Tibial artery (tissue), 4 donors: ENCODE data around the gene ALOX15B.

Experiments used
- DNase-seq, 2 donors: peaks; one replicate each; pipeline ENCODE4 v3.0.0-alpha.2; 2019
- H3K27ac ChIP-seq, 2 donors: fragments of 200-600 bp; sonication (generic) in 1 of 2; 1 replicate in 1 of 2; 2 replicates in 1 of 2; pipeline ENCODE4 v1.5.1; 2018 to 2019; ENCODE audit warnings: mild to moderate bottlenecking in 1 of 2
- H3K27me3 ChIP-seq, 2 donors: fragments of 200-600 bp; sonication (generic) in 1 of 2; one replicate each; pipeline versions ENCODE4 v1.5.1 to v1.6.0; 2016 to 2019
- H3K36me3 ChIP-seq, 3 donors: fragments of 200-600 bp; sonication (generic) in 2 of 3; one replicate each; pipeline ENCODE4 v1.5.1; 2016 to 2019; ENCODE audit warnings: mild to moderate bottlenecking in 2 of 3
- H3K4me1 ChIP-seq, 4 donors: fragments of 200-600 bp; sonication (generic) in 2 of 4; 1 replicate in 3 of 4; 2 replicates in 1 of 4; pipeline ENCODE4 v1.5.1; 2016 to 2019
- H3K4me3 ChIP-seq, 2 donors: fragments of 200-600 bp; sonication (generic) in 1 of 2; 1 replicate in 1 of 2; 2 replicates in 1 of 2; pipeline ENCODE4 v1.5.1; 2018 to 2019; ENCODE audit warnings: mild to moderate bottlenecking in 2 of 2
- H3K9me3 ChIP-seq, 3 donors: fragments of 200-600 bp; sonication (generic) in 1 of 3; one replicate each; pipeline ENCODE4 v1.5.1; 2016 to 2019
- CTCF ChIP-seq, 2 experiments: fragments of 200-600 bp in 1 of 2; fragments of 450-650 bp in 1 of 2; IDR thresholded peaks; one replicate each; pipeline ENCODE4 v1.5.1; 2017 to 2019; ENCODE audit warnings: antibody characterized with exemption in 2 of 2, mild to moderate bottlenecking in 1 of 2, moderate library complexity in 1 of 2
- intact Hi-C: fragments of 100-400 bp; cut with DNase I; formaldehyde crosslinking; loops from one replicate; pipeline ENCODE4 v1.15.0; 2023; ENCODE audit warnings: low total_unique reads

ALOX15B gene

GRCh38 chr17:8004899-8005298, 34.0 kb upstream of the ALOX15B start:
- Histone ChIP-seq H3K27me3 (peaks cover 5 to 75% of the 10 kb centered on the region in 2 donors), H3K36me3 (no peaks in the 10 kb centered on the region), H3K4me3 (no peak overlapping the region), H3K4me1 (peaks cover 0 to 18% (median 13%) of the 10 kb centered on the region in 4 donors), H3K9me3 (no peaks in the 10 kb centered on the region), H3K27ac (no peak overlapping the region)
- intact Hi-C loops, result no loop called here
- no peak for TF ChIP-seq CTCF (IDR thresholded peaks at IDR 0.05)
- no peak for DNase-seq

- H3K9me3 ChIP-seq, result no peaks in the 10 kb centered on the region
- no peak for DNase-seq
- no peak for TF ChIP-seq CTCF (IDR thresholded peaks at IDR 0.05)
- peaks cover 5 to 72% of the 10 kb centered on the region in 2 donors for H3K27me3 ChIP-seq
- H3K36me3 ChIP-seq, result no peaks in the 10 kb centered on the region
- H3K4me3 ChIP-seq, result no peak overlapping the region
- peaks cover 0 to 18% (median 13%) of the 10 kb centered on the region in 4 donors for H3K4me1 ChIP-seq
- intact Hi-C loops, result no loop called here
- no peak overlapping the region for H3K27ac ChIP-seq
These were observed 33.5 kb upstream of the ALOX15B start for GRCh38 chr17:8005357-8005756.

- Histone ChIP-seq H3K36me3 (no peaks in the 10 kb centered on the region), H3K4me3 (no peak overlapping the region), H3K9me3 (no peaks in the 10 kb centered on the region), H3K27ac (no peak overlapping the region), H3K4me1 (peaks cover 0 to 18% (median 13%) of the 10 kb centered on the region in 4 donors), H3K27me3 (peaks cover 5 to 64% of the 10 kb centered on the region in 2 donors)
- no peak for DNase-seq
- intact Hi-C loops, result no loop called here
- no peak for TF ChIP-seq CTCF (IDR thresholded peaks at IDR 0.05)
These were observed 32.7 kb upstream of the ALOX15B start for GRCh38 chr17:8005967-8006730.

- Histone ChIP-seq H3K36me3 (no peaks in the 10 kb centered on the region), H3K4me3 (no peak overlapping the region), H3K27me3 (peaks cover 5 to 59% of the 10 kb centered on the region in 2 donors), H3K27ac (no peak overlapping the region), H3K9me3 (no peaks in the 10 kb centered on the region), H3K4me1 (peaks cover 0 to 14% (median 13%) of the 10 kb centered on the region in 4 donors)
- DNase-seq, result no peak
- intact Hi-C loops, result no loop called here
- no peak for TF ChIP-seq CTCF (IDR thresholded peaks at IDR 0.05)
These were observed 31.8 kb upstream of the ALOX15B start for GRCh38 chr17:8006836-8007680.

- Histone ChIP-seq H3K4me1 (peaks cover 0 to 8% (median 7%) of the 10 kb centered on the region in 4 donors), H3K9me3 (no peaks in the 10 kb centered on the region), H3K27ac (no peak overlapping the region), H3K4me3 (no peak overlapping the region), H3K36me3 (no peaks in the 10 kb centered on the region), H3K27me3 (peaks cover 3 to 59% of the 10 kb centered on the region in 2 donors)
- TF ChIP-seq CTCF (IDR thresholded peaks at IDR 0.05), result no peak
- no peak for DNase-seq
- intact Hi-C loops, result no loop called here
These were observed 31.0 kb upstream of the ALOX15B start for GRCh38 chr17:8007836-8008235.
